Activated naive CD4-positive, alpha-beta T cell treated with anti-CD3 and anti-CD28 coated beads for 36 hours (primary cell): ENCODE data around the gene UBL3. TPM values are rescaled to one million over a fixed set of nuclear protein-coding genes. Genes with fewer than 3 reads are reported as not detected.
A peak's percentile ranks its signal among the peaks of the same experiment; 100 is the strongest.

Experiments
- CTCF ChIA-PET: fragments of 350-600 bp; sonication (Branson Sonifier 250); formaldehyde crosslinking; loops from one replicate; lab custom pipeline; 2021; ENCODE audit warnings: antibody characterized with exemption; lab: Charles Lee
- DNase-seq: peaks from one replicate; pipeline ENCODE4 v3.0.0-alpha.2; 2020
- H3K27ac Mint-ChIP-seq: one replicate; pipeline ENCODE4 v1.8.0; 2021; ENCODE audit warnings: mild to moderate bottlenecking, mixed read lengths
- H3K27me3 Mint-ChIP-seq: one replicate; pipeline ENCODE4 v1.8.0; 2021; ENCODE audit warnings: low read depth, mixed read lengths
- H3K36me3 Mint-ChIP-seq: one replicate; pipeline ENCODE4 v1.8.0; 2021; ENCODE audit warnings: low read depth, mixed read lengths
- H3K4me1 Mint-ChIP-seq: one replicate; pipeline ENCODE4 v1.8.0; 2021; ENCODE audit warnings: low read depth, mixed read lengths
- H3K4me3 Mint-ChIP-seq: one replicate; pipeline ENCODE4 v1.8.0; 2021; ENCODE audit warnings: mild to moderate bottlenecking, moderate library complexity, mixed read lengths
- H3K9me3 Mint-ChIP-seq: one replicate; pipeline ENCODE4 v1.8.0; 2021; ENCODE audit warnings: mixed read lengths
- intact Hi-C: fragments of 100-400 bp; cut with micrococcal nuclease; formaldehyde crosslinking; loops from one replicate; pipeline ENCODE4 v1.15.1; 2023
- total RNA-seq, 2 experiments: library from RNA; stranded (reverse); gene quantifications; one replicate each; pipeline ENCODE4 v1.2.3, GENCODE V29; 2021

UBL3 gene
- total RNA-seq, 2 experiments from 2014 or later, result 8.3 to 8.5 TPM

DNA sequence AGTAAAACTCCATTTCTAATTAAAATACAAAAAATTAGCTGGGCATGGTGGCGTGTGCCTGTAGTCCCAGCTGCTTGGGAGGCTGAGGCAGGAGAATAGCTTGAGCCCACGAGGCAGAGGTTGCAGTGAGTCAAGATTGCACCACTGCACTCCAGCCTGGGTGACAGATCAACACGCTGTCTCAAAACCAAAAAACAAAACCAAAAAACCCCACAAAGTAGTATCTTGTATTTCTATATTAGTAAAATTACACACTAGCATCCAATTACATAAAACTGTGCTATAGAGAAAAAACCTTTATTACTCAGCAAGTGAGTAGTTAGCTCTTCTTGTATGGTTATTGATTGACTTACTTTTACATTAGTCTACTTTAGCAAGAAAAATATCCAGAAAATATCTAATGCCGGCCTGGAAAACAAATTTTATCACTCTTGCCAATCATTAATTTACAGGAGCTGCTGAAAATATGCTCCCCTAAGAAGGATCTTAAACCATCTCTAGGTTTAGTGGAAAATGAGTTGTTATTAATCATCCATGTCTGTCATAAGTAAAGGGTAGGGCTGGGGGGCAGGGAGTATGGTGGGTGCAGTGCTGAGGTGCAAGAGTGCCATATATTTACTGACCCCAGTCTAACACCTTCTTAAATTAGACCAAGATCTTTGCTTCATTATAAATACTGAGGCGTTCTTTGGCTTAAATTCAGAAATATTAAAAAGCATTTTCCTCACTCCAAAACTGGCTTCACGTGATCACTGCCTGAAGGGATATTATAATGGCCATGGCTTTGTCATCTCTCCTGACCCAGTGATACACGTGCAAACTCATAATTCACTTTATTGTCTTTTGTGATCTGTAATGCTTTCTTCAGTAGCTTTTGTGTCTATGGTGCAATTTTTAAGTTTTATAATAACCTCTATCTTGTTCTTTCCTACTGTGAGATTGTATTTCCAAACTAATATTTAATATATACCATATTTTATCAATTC lies 44.1 kb downstream of the UBL3 start:
- DNase-seq, result peak; percentile 49
- intact Hi-C loops, result loop anchor here (1.0 kb wide), 2 partner anchors 12 to 25 kb away; no protein-coding TSS in a partner anchor

GRCh38 chr13:29803221-29803620 lies 47.2 kb downstream of the UBL3 start:
- Mint-ChIP-seq H3K27ac (no peak overlapping the region), H3K36me3 (no peaks in the 10 kb centered on the region), H3K27me3 (no peaks in the 10 kb centered on the region), H3K4me1 (peaks cover 20% of the 10 kb centered on the region), H3K9me3 (peaks cover 3% of the 10 kb centered on the region), H3K4me3 (no peak overlapping the region)
- CTCF ChIA-PET, result interaction anchor here (1.1 kb wide), 1 partner anchor 33 kb away, joined by 3 read pairs; no protein-coding TSS in a partner anchor
- intact Hi-C loops, result loop anchor here (5.0 kb wide), 1 partner anchor 44 kb away; no protein-coding TSS in a partner anchor
- no peak for DNase-seq

More for the DNA sequence above, 44.1 kb downstream of the UBL3 start:
- peaks cover 3% of the 10 kb centered on the region for H3K9me3 Mint-ChIP-seq
- peaks cover 33% of the 10 kb centered on the region for H3K4me1 Mint-ChIP-seq
- no peak overlapping the region for H3K27ac Mint-ChIP-seq
- H3K27me3 Mint-ChIP-seq, result no peaks in the 10 kb centered on the region
- no peak overlapping the region for H3K4me3 Mint-ChIP-seq
- CTCF ChIA-PET, result interaction anchor here (1.7 kb wide), 1 partner anchor 35 kb away, joined by 4 read pairs; no protein-coding TSS in a partner anchor
- H3K36me3 Mint-ChIP-seq, result no peaks in the 10 kb centered on the region

GRCh38 chr13:29802621-29803020 lies 47.8 kb downstream of the UBL3 start:
- intact Hi-C loops, result loop anchor here (5.0 kb wide), 1 partner anchor 45 kb away; no protein-coding TSS in a partner anchor
- CTCF ChIA-PET, result interaction anchor here (1.0 to 1.1 kb wide), 2 partner anchors 33 to 42 kb away, joined by 3 read pairs; no protein-coding TSS in a partner anchor
- Mint-ChIP-seq H3K4me3 (no peak overlapping the region), H3K36me3 (no peaks in the 10 kb centered on the region), H3K9me3 (peaks cover 3% of the 10 kb centered on the region), H3K27ac (no peak overlapping the region), H3K4me1 (peaks cover 21% of the 10 kb centered on the region), H3K27me3 (no peaks in the 10 kb centered on the region)
- DNase-seq, result no peak

DNA sequence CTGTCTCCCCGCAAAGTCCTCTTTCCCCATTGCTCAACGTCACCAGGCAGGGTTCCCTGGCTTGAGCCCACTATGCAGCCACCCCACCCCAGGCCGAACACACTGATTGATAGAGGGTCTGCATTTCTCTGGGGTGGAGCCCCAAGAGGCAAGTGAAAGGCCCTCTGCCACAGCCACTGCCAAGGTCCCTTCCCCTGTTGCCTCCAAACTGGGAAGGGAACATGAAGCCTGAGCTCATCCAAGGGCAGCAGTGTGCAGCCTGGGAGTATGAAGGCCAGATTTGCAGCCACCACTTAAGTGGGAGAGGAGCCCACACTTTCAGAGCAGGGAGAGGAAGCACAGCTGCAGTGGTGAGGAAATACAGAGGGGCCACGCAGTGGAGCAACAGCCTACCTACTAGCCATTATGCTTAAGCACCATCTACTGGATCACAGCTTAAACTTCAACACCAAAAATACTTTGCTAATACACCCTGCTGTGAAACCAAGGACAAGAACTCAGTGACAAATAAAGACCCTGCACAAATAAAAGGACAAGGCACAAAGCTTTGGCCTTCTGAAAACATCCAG lies 48.6 kb downstream of the UBL3 start:
- Mint-ChIP-seq H3K27me3 (no peaks in the 10 kb centered on the region), H3K27ac (no peak overlapping the region), H3K4me1 (peaks cover 23% of the 10 kb centered on the region), H3K9me3 (peaks cover 3% of the 10 kb centered on the region), H3K4me3 (no peak overlapping the region), H3K36me3 (no peaks in the 10 kb centered on the region)
- intact Hi-C loops, result loop anchor here (5.0 kb wide), 1 partner anchor 45 kb away; no protein-coding TSS in a partner anchor
- DNase-seq, result no peak
- CTCF ChIA-PET, result interaction anchor here (1.0 to 1.1 kb wide), 2 partner anchors 32 to 43 kb away, joined by 3 read pairs; no protein-coding TSS in a partner anchor

DNA sequence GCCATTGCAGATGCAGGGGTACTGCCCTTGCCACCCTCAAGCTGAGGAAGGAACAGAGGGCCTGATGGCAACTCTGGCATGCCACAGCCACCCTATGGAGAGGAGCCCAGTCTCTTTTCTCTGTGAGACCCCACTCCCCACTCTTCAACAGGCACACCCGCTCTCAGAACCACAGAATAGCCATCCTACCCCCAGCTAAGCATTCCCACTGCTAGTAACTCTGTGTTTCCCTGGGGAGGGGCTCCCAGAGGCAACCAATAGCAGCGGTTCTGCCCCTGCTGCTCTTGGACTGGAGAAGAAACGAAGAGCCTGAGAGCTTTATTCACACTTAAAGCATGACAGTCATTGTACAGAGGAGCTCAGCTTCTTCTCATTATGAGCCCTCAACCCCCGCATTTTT lies 49.3 kb downstream of the UBL3 start:
- Mint-ChIP-seq H3K36me3 (no peaks in the 10 kb centered on the region), H3K27me3 (no peaks in the 10 kb centered on the region), H3K4me1 (peaks cover 21% of the 10 kb centered on the region), H3K9me3 (peaks cover 3% of the 10 kb centered on the region), H3K27ac (no peak overlapping the region), H3K4me3 (no peak overlapping the region)
- no peak for DNase-seq
- CTCF ChIA-PET, result no interaction called here
- intact Hi-C loops, result loop anchor here (5.0 kb wide), 1 partner anchor 46 kb away; no protein-coding TSS in a partner anchor

DNA sequence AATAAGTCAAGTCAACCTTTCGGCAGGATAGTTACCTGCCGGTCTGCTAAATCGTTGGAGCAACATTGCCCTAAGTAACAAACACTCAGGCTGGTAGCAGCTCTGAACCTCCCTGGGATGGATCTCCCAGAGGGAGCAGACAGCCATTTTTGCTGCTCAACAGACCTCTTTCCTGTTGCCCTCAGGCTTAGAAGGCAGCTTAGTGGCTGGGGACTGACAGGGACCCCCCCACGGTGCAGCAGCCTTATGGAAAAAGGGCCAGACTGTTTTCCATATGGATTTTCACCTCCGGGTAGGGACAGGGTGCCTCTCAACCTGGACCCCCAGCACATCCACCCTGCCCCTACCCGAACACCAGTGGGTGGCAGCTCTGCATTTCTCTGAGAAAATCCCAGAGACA lies 49.7 kb downstream of the UBL3 start:
- H3K4me1 Mint-ChIP-seq, result peaks cover 17% of the 10 kb centered on the region
- no peaks in the 10 kb centered on the region for H3K36me3 Mint-ChIP-seq
- peaks cover 3% of the 10 kb centered on the region for H3K9me3 Mint-ChIP-seq
- CTCF ChIA-PET, result interaction anchor here (0.9 kb wide), 1 partner anchor 15 kb away, joined by 3 read pairs; no protein-coding TSS in a partner anchor
- intact Hi-C loops, result loop anchor here (5.0 kb wide), 1 partner anchor 47 kb away; no protein-coding TSS in a partner anchor
- no peak for DNase-seq
- H3K4me3 Mint-ChIP-seq, result no peak overlapping the region
- H3K27ac Mint-ChIP-seq, result no peak overlapping the region
- no peaks in the 10 kb centered on the region for H3K27me3 Mint-ChIP-seq

DNA sequence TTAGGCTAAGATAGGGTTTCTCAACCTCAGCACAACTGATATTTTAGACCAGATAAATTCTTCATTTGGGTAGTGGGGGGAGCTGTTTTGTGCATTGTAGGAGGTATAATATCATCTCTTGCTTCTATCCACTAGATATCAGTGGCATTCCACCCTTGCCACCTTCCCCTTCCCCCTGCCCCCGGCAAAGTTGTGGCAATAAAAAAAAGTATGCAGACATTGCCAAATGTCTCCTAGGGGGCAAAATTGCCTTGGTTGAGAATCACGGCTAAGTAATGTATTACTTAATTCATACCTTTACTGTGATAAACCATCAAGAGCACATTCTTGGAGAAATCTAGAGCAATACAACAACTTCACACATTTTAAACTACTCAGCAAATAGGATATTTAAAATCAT lies 51.4 kb downstream of the UBL3 start:
- intact Hi-C loops, result no loop called here
- no peaks in the 10 kb centered on the region for H3K27me3 Mint-ChIP-seq
- no peaks in the 10 kb centered on the region for H3K9me3 Mint-ChIP-seq
- no peak overlapping the region for H3K4me3 Mint-ChIP-seq
- H3K27ac Mint-ChIP-seq, result no peak overlapping the region
- CTCF ChIA-PET, result interaction anchor here (1.4 kb wide), 1 partner anchor 19 kb away, joined by 4 read pairs; no protein-coding TSS in a partner anchor
- peaks cover 22% of the 10 kb centered on the region for H3K4me1 Mint-ChIP-seq
- DNase-seq, result no peak
- H3K36me3 Mint-ChIP-seq, result no peaks in the 10 kb centered on the region

DNA sequence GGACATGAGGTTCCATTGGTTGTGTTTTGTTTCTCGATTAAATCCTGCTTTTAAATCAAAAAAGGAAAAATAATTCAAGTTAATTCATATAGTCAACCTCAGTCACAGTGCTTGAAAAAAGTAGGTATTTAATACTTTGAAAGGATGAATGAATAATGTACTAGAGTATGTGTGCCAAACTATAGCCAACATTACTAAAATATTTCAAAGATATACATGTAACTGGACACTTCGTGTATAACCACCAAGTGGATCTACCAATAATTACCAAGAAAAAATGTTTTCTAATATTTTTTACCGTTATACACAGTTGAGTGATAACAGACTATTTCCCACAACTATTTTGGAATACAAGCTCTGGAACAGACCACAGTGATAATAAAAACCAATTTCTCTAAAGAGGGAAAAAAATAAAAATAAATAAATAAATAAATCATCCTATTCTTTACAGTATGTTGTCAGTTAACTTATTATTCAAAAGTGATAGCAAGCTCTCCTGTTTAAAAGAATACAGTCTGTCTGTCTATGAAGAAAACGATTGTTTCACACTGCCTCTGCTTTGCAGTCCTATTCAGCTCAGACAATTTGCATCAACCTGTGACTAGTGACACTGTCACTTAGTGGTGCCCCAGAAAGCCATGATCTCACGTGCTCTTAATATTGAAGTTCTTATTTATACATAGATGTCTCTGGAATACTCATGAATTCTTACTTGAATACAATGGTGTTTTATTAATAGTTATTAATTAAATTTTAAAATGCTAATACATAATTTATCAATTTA lies 58.2 kb downstream of the UBL3 start:
- DNase-seq, result no peak
- H3K9me3 Mint-ChIP-seq, result no peaks in the 10 kb centered on the region
- intact Hi-C loops, result loop anchor here (1.0 kb wide), 1 partner anchor 9 kb away; no protein-coding TSS in a partner anchor
- no peak overlapping the region for H3K27ac Mint-ChIP-seq
- no peak overlapping the region for H3K4me3 Mint-ChIP-seq
- H3K4me1 Mint-ChIP-seq, result peaks cover 44% of the 10 kb centered on the region
- H3K27me3 Mint-ChIP-seq, result no peaks in the 10 kb centered on the region
- CTCF ChIA-PET, result interaction anchor here (1.1 kb wide), 1 partner anchor 9 kb away, joined by 3 read pairs; no protein-coding TSS in a partner anchor
- no peaks in the 10 kb centered on the region for H3K36me3 Mint-ChIP-seq

- CTCF ChIA-PET, result no interaction called here
- no peak overlapping the region for H3K4me3 Mint-ChIP-seq
- intact Hi-C loops, result loop anchor here (1.0 kb wide), 1 partner anchor 8 kb away; no protein-coding TSS in a partner anchor
Measured at GRCh38 chr13:29791508-29791907, 58.9 kb downstream of the UBL3 start.

DNA sequence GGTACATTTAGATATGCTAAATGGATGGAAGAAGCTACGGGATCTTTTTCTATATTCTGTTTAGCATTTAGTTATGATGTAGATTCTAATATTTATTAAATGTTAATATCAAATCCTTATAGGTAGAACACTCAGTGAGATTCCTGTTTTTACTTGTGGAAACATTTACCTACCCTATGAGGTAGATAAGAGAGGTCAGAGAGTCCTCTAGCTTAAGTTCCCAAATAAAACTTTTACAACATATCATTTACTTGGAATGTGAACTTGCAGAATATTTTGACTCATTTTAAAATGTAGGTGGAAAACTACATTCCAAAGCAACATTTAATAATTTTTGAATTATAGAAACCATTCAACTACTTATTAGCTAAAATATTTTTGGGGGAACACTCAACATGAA lies 63.7 kb downstream of the UBL3 start:
- Mint-ChIP-seq H3K36me3 (no peaks in the 10 kb centered on the region), H3K27me3 (no peaks in the 10 kb centered on the region), H3K27ac (no peak overlapping the region), H3K4me3 (no peak overlapping the region), H3K4me1 (peaks cover 33% of the 10 kb centered on the region), H3K9me3 (no peaks in the 10 kb centered on the region)
- CTCF ChIA-PET, result interaction anchor here (0.6 to 0.9 kb wide), 2 partner anchors 57 to 62 kb away, joined by 3 read pairs; no protein-coding TSS in a partner anchor
- intact Hi-C loops, result no loop called here
- DNase-seq, result no peak

More at GRCh38 chr13:29791508-29791907, 58.9 kb downstream of the UBL3 start:
- Mint-ChIP-seq H3K9me3 (no peaks in the 10 kb centered on the region), H3K4me1 (peaks cover 38% of the 10 kb centered on the region), H3K27ac (no peak overlapping the region), H3K36me3 (no peaks in the 10 kb centered on the region), H3K27me3 (no peaks in the 10 kb centered on the region)
- peak; percentile 12 for DNase-seq

GRCh38 chr13:29785978-29786377 lies 64.4 kb downstream of the UBL3 start:
- Mint-ChIP-seq H3K4me1 (peaks cover 26% of the 10 kb centered on the region), H3K36me3 (no peaks in the 10 kb centered on the region), H3K27me3 (no peaks in the 10 kb centered on the region), H3K4me3 (no peak overlapping the region), H3K27ac (no peak overlapping the region), H3K9me3 (no peaks in the 10 kb centered on the region)
- CTCF ChIA-PET, result interaction anchor here (0.6 to 1.2 kb wide), 4 partner anchors 22 to 63 kb away, joined by 3 read pairs; no protein-coding TSS in a partner anchor
- DNase-seq, result no peak
- intact Hi-C loops, result no loop called here
